WTC11 (cell line): ENCODE data around the gene HERC2. TPM values are rescaled to one million over a fixed set of nuclear protein-coding genes. Genes with fewer than 3 reads are reported as not detected.
A peak's percentile ranks its signal among the peaks of the same experiment; 100 is the strongest.

ENCODE experiments used
- ATAC-seq: fragments of 200-7000 bp; cut with Tn5 transposase; 2 replicates; pipeline ENCODE4 v1.10.0; 2021; ENCODE audit warnings: mild to moderate bottlenecking, moderate library complexity
- CTCF ChIA-PET: fragments of 300-600 bp; sonication (Branson Sonifier 250); formaldehyde crosslinking; loops from one replicate; lab custom pipeline; 2021; ENCODE audit warnings: antibody characterized with exemption; lab: Charles Lee
- POLR2A ChIA-PET: fragments of 350-600 bp; sonication (Branson Sonifier 250); formaldehyde crosslinking; loops from one replicate; lab custom pipeline; 2021; ENCODE audit warnings: antibody characterized with exemption; lab: Charles Lee
- DNase-seq: peaks from one replicate; pipeline ENCODE4 v3.0.0; 2021; ENCODE audit warnings: low spot score
- H3K27ac Mint-ChIP-seq: 2 replicates; pipeline ENCODE4 v1.8.0; 2021; ENCODE audit warnings: mixed read lengths
- H3K27me3 Mint-ChIP-seq: 2 replicates; pipeline ENCODE4 v1.8.0; 2021; ENCODE audit warnings: low read depth, mild to moderate bottlenecking, moderate library complexity, mixed read lengths
- H3K36me3 Mint-ChIP-seq: 2 replicates; pipeline ENCODE4 v1.8.0; 2021; ENCODE audit warnings: mixed read lengths
- H3K4me1 Mint-ChIP-seq: 2 replicates; pipeline ENCODE4 v1.8.0; 2022; ENCODE audit warnings: mixed read lengths
- H3K4me3 Mint-ChIP-seq: 2 replicates; pipeline ENCODE4 v1.8.0; 2021; ENCODE audit warnings: mild to moderate bottlenecking, moderate library complexity, mixed read lengths
- H3K9me3 Mint-ChIP-seq: 2 replicates; pipeline ENCODE4 v1.8.0; 2021; ENCODE audit warnings: mixed read lengths
- ATF3 ChIP-seq: sonication (generic); formaldehyde crosslinking; conservative IDR thresholded peaks from 2 replicates; pipeline ENCODE4 v1.8.1; 2022; ENCODE audit warnings: mild to moderate bottlenecking, missing genetic modification reagents
- JAZF1 ChIP-seq: fragments of 250-450 bp; sonication (Bioruptor Pico); IDR thresholded peaks from 2 replicates; pipeline ENCODE4 v1.9.0; 2021; ENCODE audit warnings: moderate library complexity, mild to moderate bottlenecking, inconsistent platforms
- NR3C1 ChIP-seq: sonication (generic); formaldehyde crosslinking; conservative IDR thresholded peaks from 2 replicates; pipeline ENCODE4 v1.8.1; 2023; ENCODE audit warnings: low read depth, mild to moderate bottlenecking, missing genetic modification reagents
- SOX15 ChIP-seq: fragments of 250-450 bp; sonication (Bioruptor Pico); IDR thresholded peaks from 2 replicates; pipeline ENCODE4 v1.9.0; 2021; ENCODE audit warnings: mild to moderate bottlenecking
- SP1 ChIP-seq: sonication (generic); formaldehyde crosslinking; conservative IDR thresholded peaks from 2 replicates; pipeline ENCODE4 v1.8.1; 2022; ENCODE audit warnings: missing genetic modification reagents
- TP53 ChIP-seq: sonication (generic); formaldehyde crosslinking; IDR thresholded peaks from 2 replicates; pipeline ENCODE4 v1.8.1; 2023; ENCODE audit warnings: mild to moderate bottlenecking, missing genetic modification reagents
- ZNF138 ChIP-seq: sonication (generic); formaldehyde crosslinking; conservative IDR thresholded peaks from 2 replicates; pipeline ENCODE4 v1.8.1; 2022; ENCODE audit warnings: mild to moderate bottlenecking, moderate library complexity, missing genetic modification reagents
- ZNF423 ChIP-seq: fragments of 250-450 bp; sonication (Bioruptor Pico); IDR thresholded peaks from 2 replicates; pipeline ENCODE4 v2.1.2; 2022; ENCODE audit warnings: mild to moderate bottlenecking, moderate library complexity
- ZNF532 ChIP-seq: fragments of 250-450 bp; sonication (Bioruptor Pico); IDR thresholded peaks from 2 replicates; pipeline ENCODE4 v1.9.0; 2021; ENCODE audit warnings: mild to moderate bottlenecking, borderline replicate concordance
- total RNA-seq: library from RNA; stranded (reverse); gene quantifications from 3 replicates; pipeline ENCODE4 v1.2.3, GENCODE V29; 2021
- TF ChIP-seq, protein P1 (sequence below): fragments of 200-600 bp; IDR thresholded peaks from 2 replicates; pipeline ENCODE4 v1.8.0; 2022; ENCODE audit warnings: antibody characterized with exemption
- TF ChIP-seq, protein P2 (sequence below): sonication (generic); formaldehyde crosslinking; IDR thresholded peaks from 2 replicates; pipeline ENCODE4 v1.8.1; 2023; ENCODE audit warnings: mild to moderate bottlenecking, missing genetic modification reagents
- TF ChIP-seq, protein P3 (sequence below): sonication (generic); formaldehyde crosslinking; IDR thresholded peaks from 2 replicates; pipeline ENCODE4 v1.8.1; 2022; ENCODE audit warnings: mild to moderate bottlenecking, moderate library complexity, missing genetic modification reagents

Gene HERC2
- total RNA-seq, 1 experiment from 2014 or later, result 81.5 TPM

GRCh38 chr15:28274635-28275034 is 47.3 kb downstream of the HERC2 start:
- Mint-ChIP-seq H3K27me3 (no peaks in the 10 kb centered on the region), H3K36me3 (peaks cover 44% of the 10 kb centered on the region), H3K9me3 (no peaks in the 10 kb centered on the region), H3K27ac (peak overlapping the region; percentile 72), H3K4me3 (no peak overlapping the region), H3K4me1 (peaks cover 10% of the 10 kb centered on the region)
- no peak for TF ChIP-seq ZNF138
- no peak for TF ChIP-seq JAZF1
- ATAC-seq (no peak), DNase-seq (no peak)
- ChIA-PET POLR2A (no interaction called here), CTCF (no interaction called here)

DNA sequence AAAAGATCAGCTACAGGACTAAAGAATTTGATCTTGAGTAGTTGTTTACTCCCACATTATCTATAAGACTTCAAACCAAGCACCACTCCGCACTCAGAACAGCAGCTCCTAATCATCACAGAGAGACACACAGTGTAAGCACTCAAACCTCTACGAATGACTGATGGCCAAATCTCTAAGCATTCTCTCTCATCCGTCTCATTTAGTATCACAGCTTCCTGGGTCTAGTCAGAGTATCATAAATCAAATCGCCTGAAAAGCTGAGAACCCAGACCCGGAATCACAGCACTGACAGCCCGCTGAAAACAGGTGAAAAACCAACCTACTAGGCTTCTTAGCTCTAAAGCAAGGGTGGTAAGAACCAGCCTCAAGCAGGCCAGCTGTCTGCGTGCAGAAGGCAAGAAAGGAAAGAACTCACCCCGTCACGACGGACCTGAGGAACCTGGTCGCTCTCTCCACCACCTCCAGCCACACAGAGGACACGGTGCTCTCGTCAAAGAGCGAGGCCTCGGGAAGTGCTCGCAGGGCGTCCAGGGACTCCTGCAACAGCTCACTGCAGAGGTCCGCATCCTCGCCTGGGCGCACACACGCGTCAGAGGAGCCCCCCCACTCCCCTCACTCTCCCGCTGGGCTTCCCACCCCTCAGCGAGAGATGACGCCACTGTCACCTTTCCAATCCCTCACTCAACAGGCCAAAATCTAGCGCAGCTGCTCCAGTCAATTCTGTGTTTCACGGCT is 47.9 kb downstream of the HERC2 start:
- ATAC-seq (no peak; the same call in 1 of the 2 replicates), DNase-seq (no peak)
- Mint-ChIP-seq H3K4me3 (no peak overlapping the region), H3K9me3 (no peaks in the 10 kb centered on the region), H3K27ac (peak overlapping the region; percentile 83), H3K36me3 (peaks cover 45% of the 10 kb centered on the region), H3K27me3 (no peaks in the 10 kb centered on the region), H3K4me1 (peaks cover 10% of the 10 kb centered on the region)
- TF ChIP-seq, protein P1, sequence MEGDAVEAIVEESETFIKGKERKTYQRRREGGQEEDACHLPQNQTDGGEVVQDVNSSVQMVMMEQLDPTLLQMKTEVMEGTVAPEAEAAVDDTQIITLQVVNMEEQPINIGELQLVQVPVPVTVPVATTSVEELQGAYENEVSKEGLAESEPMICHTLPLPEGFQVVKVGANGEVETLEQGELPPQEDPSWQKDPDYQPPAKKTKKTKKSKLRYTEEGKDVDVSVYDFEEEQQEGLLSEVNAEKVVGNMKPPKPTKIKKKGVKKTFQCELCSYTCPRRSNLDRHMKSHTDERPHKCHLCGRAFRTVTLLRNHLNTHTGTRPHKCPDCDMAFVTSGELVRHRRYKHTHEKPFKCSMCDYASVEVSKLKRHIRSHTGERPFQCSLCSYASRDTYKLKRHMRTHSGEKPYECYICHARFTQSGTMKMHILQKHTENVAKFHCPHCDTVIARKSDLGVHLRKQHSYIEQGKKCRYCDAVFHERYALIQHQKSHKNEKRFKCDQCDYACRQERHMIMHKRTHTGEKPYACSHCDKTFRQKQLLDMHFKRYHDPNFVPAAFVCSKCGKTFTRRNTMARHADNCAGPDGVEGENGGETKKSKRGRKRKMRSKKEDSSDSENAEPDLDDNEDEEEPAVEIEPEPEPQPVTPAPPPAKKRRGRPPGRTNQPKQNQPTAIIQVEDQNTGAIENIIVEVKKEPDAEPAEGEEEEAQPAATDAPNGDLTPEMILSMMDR, result no peak
- TF ChIP-seq NR3C1 (CRISPR knock-in tag) (no peak), ZNF532 (no peak), SP1 (CRISPR knock-in tag) (no peak), JAZF1 (no peak), TP53 (CRISPR knock-in tag) (no peak)
- TF ChIP-seq, protein P2, sequence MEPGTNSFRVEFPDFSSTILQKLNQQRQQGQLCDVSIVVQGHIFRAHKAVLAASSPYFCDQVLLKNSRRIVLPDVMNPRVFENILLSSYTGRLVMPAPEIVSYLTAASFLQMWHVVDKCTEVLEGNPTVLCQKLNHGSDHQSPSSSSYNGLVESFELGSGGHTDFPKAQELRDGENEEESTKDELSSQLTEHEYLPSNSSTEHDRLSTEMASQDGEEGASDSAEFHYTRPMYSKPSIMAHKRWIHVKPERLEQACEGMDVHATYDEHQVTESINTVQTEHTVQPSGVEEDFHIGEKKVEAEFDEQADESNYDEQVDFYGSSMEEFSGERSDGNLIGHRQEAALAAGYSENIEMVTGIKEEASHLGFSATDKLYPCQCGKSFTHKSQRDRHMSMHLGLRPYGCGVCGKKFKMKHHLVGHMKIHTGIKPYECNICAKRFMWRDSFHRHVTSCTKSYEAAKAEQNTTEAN, result no peak
- TF ChIP-seq, protein P3, sequence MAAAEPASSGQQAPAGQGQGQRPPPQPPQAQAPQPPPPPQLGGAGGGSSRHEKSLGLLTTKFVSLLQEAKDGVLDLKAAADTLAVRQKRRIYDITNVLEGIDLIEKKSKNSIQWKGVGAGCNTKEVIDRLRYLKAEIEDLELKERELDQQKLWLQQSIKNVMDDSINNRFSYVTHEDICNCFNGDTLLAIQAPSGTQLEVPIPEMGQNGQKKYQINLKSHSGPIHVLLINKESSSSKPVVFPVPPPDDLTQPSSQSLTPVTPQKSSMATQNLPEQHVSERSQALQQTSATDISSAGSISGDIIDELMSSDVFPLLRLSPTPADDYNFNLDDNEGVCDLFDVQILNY (CRISPR knock-in tag), result no peak
- POLR2A ChIA-PET, result no interaction called here
- CTCF ChIA-PET, result interaction anchor here (1.2 kb wide), 1 partner anchor 148 kb away, joined by 4 read pairs; no protein-coding TSS in a partner anchor

DNA sequence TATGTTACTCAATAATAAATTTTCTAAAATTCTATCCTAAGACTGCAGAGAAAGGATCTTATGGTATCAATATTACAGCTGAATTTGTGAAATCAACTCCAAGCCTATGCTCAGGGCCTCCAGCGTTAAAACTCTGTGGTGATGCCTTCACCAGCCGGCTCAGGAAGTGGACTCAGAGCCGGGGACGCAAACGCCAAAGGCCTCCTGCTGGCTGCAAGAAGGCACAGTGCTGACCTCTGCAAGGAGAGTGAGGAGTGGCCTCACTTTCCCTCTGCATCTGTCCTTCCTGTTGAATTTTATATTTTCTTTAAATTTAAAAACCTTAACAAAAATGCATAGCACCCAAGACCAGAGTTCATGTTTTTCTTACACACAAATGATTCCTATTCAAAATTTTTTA is 48.5 kb downstream of the HERC2 start:
- Mint-ChIP-seq H3K36me3 (peaks cover 48% of the 10 kb centered on the region), H3K9me3 (no peaks in the 10 kb centered on the region), H3K27ac (no peak overlapping the region), H3K4me3 (no peak overlapping the region), H3K27me3 (no peaks in the 10 kb centered on the region), H3K4me1 (peaks cover 10% of the 10 kb centered on the region)
- POLR2A ChIA-PET, result no interaction called here
- ATAC-seq (peak; percentile 62; the same call in 1 of the 2 replicates), DNase-seq (peak; percentile 39)
- TF ChIP-seq SOX15 (CRISPR knock-in tag), result no peak
- no peak for TF ChIP-seq ZNF423 (CRISPR knock-in tag)
- TF ChIP-seq ATF3 (CRISPR knock-in tag), result no peak
- CTCF ChIA-PET, result interaction anchor here (1.2 kb wide), 1 partner anchor 147 kb away, joined by 4 read pairs; no protein-coding TSS in a partner anchor
